ENCODE measurements around the gene HIGD1B.

GRCh38 chr17:44894642-44895041, 47.0 kb downstream of the HIGD1B start:
- TF ChIP-seq ATF3 (IDR thresholded peaks at IDR 0.05), result no peak
- no peak for TF ChIP-seq CTCF (IDR thresholded peaks at IDR 0.05 in 2 of 3, conservative IDR thresholded peaks at IDR 0.05 in 1 of 3; ENCODE audit: borderline replicate concordance in 1 of 3, insufficient read depth in 1 of 3, low read depth in 2 of 3, low read length in 2 of 3)
- no peak for TF ChIP-seq YY1 (IDR thresholded peaks at IDR 0.05; ENCODE audit: extremely low read depth, insufficient replicate concordance, low read depth, low read length)
- TF ChIP-seq MAX (IDR thresholded peaks at IDR 0.05), result no peak
- TF ChIP-seq ZNF274 (IDR thresholded peaks at IDR 0.05; ENCODE audit: low read depth, low read length), result no peak
- TF ChIP-seq REST (IDR thresholded peaks at IDR 0.05; ENCODE audit: low read depth), result no peak
- no peak for TF ChIP-seq ZFX (IDR thresholded peaks at IDR 0.05)
- TF ChIP-seq POLR2A (IDR thresholded peaks at IDR 0.05; ENCODE audit: borderline replicate concordance, extremely low read depth, insufficient read depth, insufficient read length), result no peak

Data from HCT116 (cell line).